DMS 273 (cell line): ENCODE data around the gene TUBB4B.
A peak's percentile ranks its signal among the peaks of the same experiment; 100 is the strongest.

Experiments used
- DNase-seq: peaks from one replicate; lab custom pipeline; 2025; ENCODE audit not compliant: unreplicated experiment; lab: John Stamatoyannopoulos, UW

The TUBB4B gene

GRCh38 chr9:137212520-137212919 is 28.6 kb upstream of the TUBB4B start:
- peak; percentile 40 for DNase-seq

- DNase-seq = no peak
Measured at GRCh38 chr9:137213160-137214060, 27.7 kb upstream of the TUBB4B start.

- DNase-seq = no peak
Measured at GRCh38 chr9:137214620-137215019, 26.5 kb upstream of the TUBB4B start.

GRCh38 chr9:137215196-137215986 is 25.7 kb upstream of the TUBB4B start:
- no peak for DNase-seq

- no peak for DNase-seq
Measured at GRCh38 chr9:137216188-137216965, 24.7 kb upstream of the TUBB4B start.

- peak; percentile 84 for DNase-seq
Measured at GRCh38 chr9:137217276-137218211, 23.5 kb upstream of the TUBB4B start.

GRCh38 chr9:137218212-137218753 is 22.8 kb upstream of the TUBB4B start:
- DNase-seq = no peak

GRCh38 chr9:137218754-137219271 is 22.3 kb upstream of the TUBB4B start:
- DNase-seq = no peak

GRCh38 chr9:137219757-137220316 is 21.2 kb upstream of the TUBB4B start:
- DNase-seq = no peak

- DNase-seq = no peak
Measured at GRCh38 chr9:137220317-137221094, 20.6 kb upstream of the TUBB4B start.

GRCh38 chr9:137221095-137221505 is 20.0 kb upstream of the TUBB4B start:
- DNase-seq = no peak

- no peak for DNase-seq
Measured at GRCh38 chr9:137221506-137222111, 19.5 kb upstream of the TUBB4B start.

GRCh38 chr9:137222190-137223077 is 18.7 kb upstream of the TUBB4B start, which contains the start of gene RNF208:
TSS of gene RNF208 (minus strand) at chr9:137222240. CDS start at chr9:137221212, 1,028 bp downstream.
- no peak for DNase-seq

- DNase-seq = peak; percentile 98
Measured at GRCh38 chr9:137223078-137223970, 17.8 kb upstream of the TUBB4B start.

- no peak for DNase-seq
Measured at GRCh38 chr9:137224830-137225694, 16.0 kb upstream of the TUBB4B start, which contains the start of gene CYSRT1. TSS of gene CYSRT1 (plus strand) at chr9:137225174. CDS start at chr9:137225622, 448 bp downstream.
